Transverse colon (tissue), 4 donors: ENCODE data around the gene FAIM2. TPM values are rescaled to one million over a fixed set of nuclear protein-coding genes. Genes with fewer than 3 reads are reported as not detected.

ENCODE experiments used
- DNase-seq: peaks from one replicate; pipeline ENCODE4 v3.0.0-alpha.2; 2019
- H3K27ac ChIP-seq, 4 donors: fragments of 200-600 bp; sonication (generic); 2 replicates each; pipeline ENCODE4 v1.5.1; 2016 to 2018; ENCODE audit warnings: inconsistent platforms in 4 of 4
- H3K27me3 ChIP-seq: fragments of 200-600 bp; sonication (generic); 2 replicates; pipeline ENCODE4 v1.5.1; 2017; ENCODE audit warnings: inconsistent platforms
- H3K36me3 ChIP-seq, 4 donors: fragments of 200-600 bp; sonication (generic); 2 replicates each; pipeline ENCODE4 v1.5.1; 2017 to 2019; ENCODE audit warnings: inconsistent platforms in 4 of 4
- H3K4me1 ChIP-seq, 4 donors: fragments of 200-600 bp; sonication (generic); 2 replicates each; pipeline ENCODE4 v1.5.1; 2017 to 2020; ENCODE audit warnings: inconsistent platforms in 4 of 4
- H3K4me3 ChIP-seq, 4 donors: fragments of 200-600 bp; sonication (generic); 1 replicate in 1 of 4; 2 replicates in 3 of 4; pipeline versions ENCODE4 v1.5.1 to v1.6.1; 2017 to 2019; ENCODE audit warnings: inconsistent platforms in 4 of 4
- H3K9me3 ChIP-seq, 2 donors: fragments of 200-600 bp; sonication (generic); 2 replicates each; pipeline ENCODE4 v1.5.1; 2017 to 2019; ENCODE audit warnings: inconsistent platforms in 2 of 2
- CTCF ChIP-seq, 5 experiments: fragments of 200-600 bp in 3 of 5; fragments of 450-650 bp in 2 of 5; sonication (generic) in 3 of 5; IDR thresholded peaks; 1 replicate in 2 of 5; 2 replicates in 3 of 5; pipeline ENCODE4 v1.5.1; 2016 to 2017; ENCODE audit warnings: antibody characterized with exemption in 5 of 5, inconsistent platforms in 3 of 5, mild to moderate bottlenecking in 2 of 5, moderate library complexity in 1 of 5
- EP300 ChIP-seq: sonication (generic); formaldehyde crosslinking; IDR thresholded peaks from one replicate; pipeline ENCODE4 v1.6.1; 2017; ENCODE audit warnings: antibody characterized with exemption, low read depth
- POLR2A ChIP-seq: fragments of 450-650 bp; IDR thresholded peaks from one replicate; pipeline ENCODE4 v1.6.1; 2016; ENCODE audit warnings: antibody characterized with exemption, mild to moderate bottlenecking, moderate library complexity
- POLR2AphosphoS5 ChIP-seq, 3 donors: sonication (generic); formaldehyde crosslinking; IDR thresholded peaks; one replicate each; pipeline ENCODE4 v1.6.1; 2016; ENCODE audit warnings: antibody characterized with exemption in 3 of 3
- WGBS, 2 donors: methylation state at CpG; one replicate each; pipeline ENCODE4 v1.1.5; 2018; ENCODE audit warnings: low coverage in 1 of 2; 5-methylcytosine and 5-hydroxymethylcytosine counted together
- in situ Hi-C, 4 donors: fragments of 200-750 bp; cut with MboI; loops; one replicate each; pipeline versions ENCODE4 v1.15.0 to v1.15.1; 2017; ENCODE audit warnings: low sequenced_read_pairs in 3 of 4, low pct_ligation_motif_present in 1 of 4, low pct_unique_long_range_greater_than_20kb in 1 of 4
- intact Hi-C: fragments of 100-400 bp; cut with DNase I; formaldehyde crosslinking; loops from one replicate; pipeline ENCODE4 v1.15.1; 2023; ENCODE audit warnings: low total_unique reads
- total RNA-seq, 4 donors: library from RNA; depleted of rRNA; stranded (reverse); fragments of >200 nt; gene quantifications; one replicate each; pipeline ENCODE4 v1.1.0, GENCODE V29; 2016

Gene FAIM2
- total RNA-seq, 4 donors from 2014 or later, result 1.5 to 2.8 (median 2.5) TPM

- H3K27ac ChIP-seq, result no peak overlapping the region
- 97% methylated on average over 7 of the region's 7 CpGs; no CpG with 5 or more reads in 1 of the 2 donors for WGBS, 2 donors
- no peak for DNase-seq
- TF ChIP-seq POLR2AphosphoS5 (IDR thresholded peaks at IDR 0.05), result no peak
- TF ChIP-seq EP300, result no peak
- TF ChIP-seq CTCF (IDR thresholded peaks at IDR 0.05), result no peak
- TF ChIP-seq POLR2A, result no peak
- no peaks in the 10 kb centered on the region for H3K4me1 ChIP-seq
- intact Hi-C loops, result no loop called here
- in situ Hi-C loops, result no loop called here
- H3K36me3 ChIP-seq, result no peaks in the 10 kb centered on the region
- H3K27me3 ChIP-seq, result no peaks in the 10 kb centered on the region
- no peaks in the 10 kb centered on the region for H3K9me3 ChIP-seq
- no peak overlapping the region for H3K4me3 ChIP-seq
These were observed 25.9 kb upstream of the FAIM2 start for GRCh38 chr12:49929581-49929980.

GRCh38 chr12:49928471-49928870 is 24.8 kb upstream of the FAIM2 start:
- TF ChIP-seq POLR2AphosphoS5 (IDR thresholded peaks at IDR 0.05) (no peak), EP300 (no peak), POLR2A (no peak), CTCF (IDR thresholded peaks at IDR 0.05) (no peak)

GRCh38 chr12:49925433-49926204 is 21.9 kb upstream of the FAIM2 start:
- WGBS, 2 donors, result 67 to 94% methylated on average over 1 to 11 of the region's 11 CpGs

More at GRCh38 chr12:49928471-49928870, 24.8 kb upstream of the FAIM2 start:
- no peaks in the 10 kb centered on the region for H3K36me3 ChIP-seq
- intact Hi-C loops, result no loop called here
- no peaks in the 10 kb centered on the region for H3K4me1 ChIP-seq
- H3K27ac ChIP-seq, result no peak overlapping the region
- H3K4me3 ChIP-seq, result no peak overlapping the region
- no peaks in the 10 kb centered on the region for H3K9me3 ChIP-seq
- H3K27me3 ChIP-seq, result no peaks in the 10 kb centered on the region
- in situ Hi-C loops, result no loop called here
- 83 to 87% methylated on average over 6 of the region's 6 CpGs for WGBS, 2 donors
- no peak for DNase-seq

More at GRCh38 chr12:49925433-49926204, 21.9 kb upstream of the FAIM2 start:
- Histone ChIP-seq H3K27me3 (no peaks in the 10 kb centered on the region), H3K27ac (no peak overlapping the region), H3K4me3 (no peak overlapping the region), H3K9me3 (no peaks in the 10 kb centered on the region), H3K36me3 (no peaks in the 10 kb centered on the region), H3K4me1 (no peaks in the 10 kb centered on the region)
- DNase-seq, result no peak
- TF ChIP-seq EP300 (no peak), POLR2AphosphoS5 (IDR thresholded peaks at IDR 0.05) (no peak), CTCF (IDR thresholded peaks at IDR 0.05) (no peak), POLR2A (no peak)
- in situ Hi-C loops (no loop called here), intact Hi-C loops (no loop called here)
